Astrocyte (in vitro differentiated cells and primary cell): ENCODE results near the gene VSTM2B. TPM values are rescaled to one million over a fixed set of nuclear protein-coding genes. Genes with fewer than 3 reads are reported as not detected.

Experiments used
- DNase-seq: peaks from one replicate; pipeline ENCODE4 v3.0.0-alpha.2; 2010; ENCODE audit warnings: low read depth
- FAIRE-seq: peaks from 2 replicates; lab custom pipeline; 2011; peaks lifted over from hg19 to GRCh38; lab: Jason Lieb, UNC
- H2AFZ ChIP-seq: 2 replicates; pipeline ENCODE4 v1.6.0; 2012; ENCODE audit warnings: low read depth, low read length, inconsistent platforms
- H3K27ac ChIP-seq: 2 replicates; pipeline ENCODE4 v1.5.1; 2011; ENCODE audit warnings: low read depth, low read length, inconsistent platforms
- H3K27me3 ChIP-seq: 2 replicates; pipeline ENCODE4 v1.6.0; 2011; ENCODE audit warnings: low read length, inconsistent platforms; ENCODE audit not compliant: insufficient read depth
- H3K36me3 ChIP-seq: 2 replicates; pipeline ENCODE4 v1.5.1; 2011; ENCODE audit warnings: low read length, inconsistent platforms; ENCODE audit not compliant: insufficient read depth
- H3K4me1 ChIP-seq: 2 replicates; pipeline ENCODE4 v1.5.1; 2011; ENCODE audit warnings: low read length, inconsistent platforms; ENCODE audit not compliant: insufficient read depth
- H3K4me2 ChIP-seq: 2 replicates; pipeline ENCODE4 v1.6.0; 2012; ENCODE audit warnings: low read length, inconsistent platforms
- H3K4me3 ChIP-seq: 2 replicates; pipeline ENCODE4 v1.5.1; 2011; ENCODE audit warnings: low read depth, mild to moderate bottlenecking, low read length, inconsistent platforms; ENCODE audit not compliant: insufficient read depth
- H3K79me2 ChIP-seq: 2 replicates; pipeline ENCODE4 v1.6.0; 2012; ENCODE audit warnings: mild to moderate bottlenecking, low read length, inconsistent platforms; ENCODE audit not compliant: insufficient read depth
- H3K9ac ChIP-seq: 2 replicates; pipeline ENCODE4 v1.6.0; 2012; ENCODE audit warnings: mild to moderate bottlenecking, low read length, inconsistent platforms
- H3K9me3 ChIP-seq: 2 replicates; pipeline ENCODE4 v1.5.1; 2012; ENCODE audit warnings: low read depth, mild to moderate bottlenecking, low read length, inconsistent platforms; ENCODE audit not compliant: insufficient read depth
- H4K20me1 ChIP-seq: 2 replicates; pipeline ENCODE4 v1.6.0; 2012; ENCODE audit warnings: low read length, inconsistent platforms; ENCODE audit not compliant: insufficient read depth
- H3K27ac Mint-ChIP-seq: one replicate; pipeline ENCODE4 v1.8.0; 2021; ENCODE audit warnings: mild to moderate bottlenecking, mixed read lengths; ENCODE audit not compliant: unreplicated experiment
- H3K27me3 Mint-ChIP-seq: one replicate; pipeline ENCODE4 v1.8.0; 2021; ENCODE audit warnings: low read depth, mixed read lengths; ENCODE audit not compliant: unreplicated experiment
- H3K36me3 Mint-ChIP-seq: one replicate; pipeline ENCODE4 v1.8.0; 2021; ENCODE audit warnings: low read depth, mixed read lengths; ENCODE audit not compliant: unreplicated experiment
- H3K4me1 Mint-ChIP-seq: one replicate; pipeline ENCODE4 v1.8.0; 2021; ENCODE audit warnings: low read depth, mixed read lengths; ENCODE audit not compliant: unreplicated experiment
- H3K4me3 Mint-ChIP-seq: one replicate; pipeline ENCODE4 v1.8.0; 2021; ENCODE audit warnings: mild to moderate bottlenecking, moderate library complexity, mixed read lengths; ENCODE audit not compliant: unreplicated experiment
- H3K9me3 Mint-ChIP-seq: one replicate; pipeline ENCODE4 v1.8.0; 2021; ENCODE audit warnings: mild to moderate bottlenecking, mixed read lengths; ENCODE audit not compliant: unreplicated experiment
- CTCF ChIP-seq: IDR thresholded peaks from 2 replicates; pipeline ENCODE4 v1.5.1; 2011; ENCODE audit warnings: low read depth, mild to moderate bottlenecking, inconsistent platforms, low read length, moderate library complexity; ENCODE audit not compliant: insufficient read depth
- EZH2 ChIP-seq: IDR thresholded peaks from 2 replicates; pipeline ENCODE4 v1.6.1; 2012; ENCODE audit warnings: mild to moderate bottlenecking, low read length, inconsistent platforms; ENCODE audit not compliant: insufficient read depth
- total RNA-seq: library from RNA; stranded (reverse); gene quantifications from 2 replicates; pipeline ENCODE4 v1.2.1, GENCODE V29; 2021

Gene VSTM2B
- total RNA-seq, 1 donor from 2014 or later, result not detected

GRCh38 chr19:29503140-29503758 lies 22.5 kb upstream of the VSTM2B start:
- Histone ChIP-seq H3K9me3 (peaks cover 7% of the 10 kb centered on the region), H3K27me3 (no peaks in the 10 kb centered on the region), H3K36me3 (no peaks in the 10 kb centered on the region), H2AFZ (no peak overlapping the region), H3K4me3 (no peak overlapping the region), H3K27ac (no peak overlapping the region), H3K79me2 (no peaks in the 10 kb centered on the region), H3K4me1 (no peaks in the 10 kb centered on the region), H4K20me1 (no peaks in the 10 kb centered on the region), H3K9ac (no peak overlapping the region), H3K4me2 (no peak overlapping the region)
- TF ChIP-seq CTCF (no peak), EZH2 (no peak)
- Mint-ChIP-seq H3K36me3 (no peaks in the 10 kb centered on the region), H3K9me3 (peaks cover 2% of the 10 kb centered on the region), H3K27me3 (peaks cover 44% of the 10 kb centered on the region), H3K27ac (no peak overlapping the region), H3K4me3 (no peak overlapping the region), H3K4me1 (no peaks in the 10 kb centered on the region)
- FAIRE-seq (no peak), DNase-seq (no peak)

GRCh38 chr19:29503785-29504184 lies 22.0 kb upstream of the VSTM2B start:
- peaks cover 43% of the 10 kb centered on the region for H3K27me3 Mint-ChIP-seq

More at GRCh38 chr19:29503785-29504184, 22.0 kb upstream of the VSTM2B start:
- Mint-ChIP-seq H3K36me3 (no peaks in the 10 kb centered on the region), H3K27ac (no peak overlapping the region), H3K9me3 (peaks cover 2% of the 10 kb centered on the region), H3K4me3 (no peak overlapping the region), H3K4me1 (no peaks in the 10 kb centered on the region)
- FAIRE-seq (no peak), DNase-seq (no peak)
- no peak overlapping the region for H3K27ac ChIP-seq
- H3K79me2 ChIP-seq, result no peaks in the 10 kb centered on the region
- H3K4me2 ChIP-seq, result no peak overlapping the region
- H3K27me3 ChIP-seq, result no peaks in the 10 kb centered on the region
- H3K9me3 ChIP-seq, result peaks cover 7% of the 10 kb centered on the region
- no peak for TF ChIP-seq EZH2
- TF ChIP-seq CTCF, result no peak
- H4K20me1 ChIP-seq, result no peaks in the 10 kb centered on the region
- H3K36me3 ChIP-seq, result no peaks in the 10 kb centered on the region
- H2AFZ ChIP-seq, result no peak overlapping the region
- H3K4me1 ChIP-seq, result no peaks in the 10 kb centered on the region
- H3K9ac ChIP-seq, result no peak overlapping the region
- no peak overlapping the region for H3K4me3 ChIP-seq
